ENCODE results near the gene HOXB8. TPM values are rescaled to one million over a fixed set of nuclear protein-coding genes. Genes with fewer than 3 reads are reported as not detected.

Gene HOXB8
- total and polyA plus RNA-seq, 8 donors: 0.32 to 1.6 (median 0.70) TPM

DNA sequence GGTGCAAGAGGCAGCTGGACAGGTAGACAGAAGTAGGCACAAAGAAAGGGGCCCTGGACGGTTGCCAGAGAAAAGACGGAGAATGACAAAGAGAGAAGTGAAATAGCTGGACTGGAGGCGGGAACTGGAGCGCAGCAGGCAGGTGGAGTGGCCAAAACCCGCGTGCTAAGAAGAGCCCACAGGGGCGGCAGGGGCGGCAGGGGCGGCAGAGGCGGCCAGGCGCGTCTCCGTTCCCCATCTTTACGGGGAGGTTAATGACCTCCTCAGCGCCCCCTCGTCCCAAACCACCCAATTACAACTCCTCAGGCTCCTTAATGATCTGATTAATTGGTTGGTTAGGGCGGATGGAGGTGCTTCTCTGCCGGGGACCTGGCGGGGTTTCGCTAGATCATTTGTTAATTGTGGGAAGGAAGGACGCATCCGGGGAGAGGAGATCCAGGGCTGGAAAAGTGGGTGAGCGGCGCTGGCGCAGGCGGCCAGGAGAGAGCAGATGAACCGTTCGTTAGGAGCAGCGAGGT lies 26.5 kb upstream of the HOXB8 start:
- Histone ChIP-seq H3K4me3 (no peak overlapping the region), H3K27me3 (peaks cover 99 to 100% of the 10 kb centered on the region in 2 donors), H3K36me3 (no peaks in the 10 kb centered on the region), H3K27ac (no peak overlapping the region), H3K4me1 (peaks cover 0 to 6% of the 10 kb centered on the region in 2 donors), H3K9me3 (no peaks in the 10 kb centered on the region)
- TF ChIP-seq, protein P1, sequence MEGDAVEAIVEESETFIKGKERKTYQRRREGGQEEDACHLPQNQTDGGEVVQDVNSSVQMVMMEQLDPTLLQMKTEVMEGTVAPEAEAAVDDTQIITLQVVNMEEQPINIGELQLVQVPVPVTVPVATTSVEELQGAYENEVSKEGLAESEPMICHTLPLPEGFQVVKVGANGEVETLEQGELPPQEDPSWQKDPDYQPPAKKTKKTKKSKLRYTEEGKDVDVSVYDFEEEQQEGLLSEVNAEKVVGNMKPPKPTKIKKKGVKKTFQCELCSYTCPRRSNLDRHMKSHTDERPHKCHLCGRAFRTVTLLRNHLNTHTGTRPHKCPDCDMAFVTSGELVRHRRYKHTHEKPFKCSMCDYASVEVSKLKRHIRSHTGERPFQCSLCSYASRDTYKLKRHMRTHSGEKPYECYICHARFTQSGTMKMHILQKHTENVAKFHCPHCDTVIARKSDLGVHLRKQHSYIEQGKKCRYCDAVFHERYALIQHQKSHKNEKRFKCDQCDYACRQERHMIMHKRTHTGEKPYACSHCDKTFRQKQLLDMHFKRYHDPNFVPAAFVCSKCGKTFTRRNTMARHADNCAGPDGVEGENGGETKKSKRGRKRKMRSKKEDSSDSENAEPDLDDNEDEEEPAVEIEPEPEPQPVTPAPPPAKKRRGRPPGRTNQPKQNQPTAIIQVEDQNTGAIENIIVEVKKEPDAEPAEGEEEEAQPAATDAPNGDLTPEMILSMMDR (IDR thresholded peaks at IDR 0.05): no peak
- DNase-seq: no peak
- intact Hi-C loops (cut with DNase I): no loop called here
- ATAC-seq: no peak

DNA sequence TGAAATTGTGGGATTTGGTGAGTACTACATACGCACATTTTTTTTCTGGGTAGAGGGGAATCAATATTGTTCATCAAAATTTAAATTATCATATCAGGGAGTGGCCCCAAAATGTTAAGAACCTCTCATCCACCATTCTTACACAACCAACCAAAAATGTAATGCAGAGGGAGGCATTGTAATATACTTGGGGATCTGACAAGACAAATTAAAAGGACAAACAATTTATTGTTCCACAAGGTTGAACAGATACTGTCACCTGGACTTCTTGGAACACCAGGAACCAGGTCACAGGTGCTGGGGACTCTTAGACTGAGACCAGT lies 25.7 kb upstream of the HOXB8 start:
- peaks cover 99 to 100% of the 10 kb centered on the region in 2 donors for H3K27me3 ChIP-seq
- no peak for DNase-seq
- H3K9me3 ChIP-seq: no peaks in the 10 kb centered on the region

DNA sequence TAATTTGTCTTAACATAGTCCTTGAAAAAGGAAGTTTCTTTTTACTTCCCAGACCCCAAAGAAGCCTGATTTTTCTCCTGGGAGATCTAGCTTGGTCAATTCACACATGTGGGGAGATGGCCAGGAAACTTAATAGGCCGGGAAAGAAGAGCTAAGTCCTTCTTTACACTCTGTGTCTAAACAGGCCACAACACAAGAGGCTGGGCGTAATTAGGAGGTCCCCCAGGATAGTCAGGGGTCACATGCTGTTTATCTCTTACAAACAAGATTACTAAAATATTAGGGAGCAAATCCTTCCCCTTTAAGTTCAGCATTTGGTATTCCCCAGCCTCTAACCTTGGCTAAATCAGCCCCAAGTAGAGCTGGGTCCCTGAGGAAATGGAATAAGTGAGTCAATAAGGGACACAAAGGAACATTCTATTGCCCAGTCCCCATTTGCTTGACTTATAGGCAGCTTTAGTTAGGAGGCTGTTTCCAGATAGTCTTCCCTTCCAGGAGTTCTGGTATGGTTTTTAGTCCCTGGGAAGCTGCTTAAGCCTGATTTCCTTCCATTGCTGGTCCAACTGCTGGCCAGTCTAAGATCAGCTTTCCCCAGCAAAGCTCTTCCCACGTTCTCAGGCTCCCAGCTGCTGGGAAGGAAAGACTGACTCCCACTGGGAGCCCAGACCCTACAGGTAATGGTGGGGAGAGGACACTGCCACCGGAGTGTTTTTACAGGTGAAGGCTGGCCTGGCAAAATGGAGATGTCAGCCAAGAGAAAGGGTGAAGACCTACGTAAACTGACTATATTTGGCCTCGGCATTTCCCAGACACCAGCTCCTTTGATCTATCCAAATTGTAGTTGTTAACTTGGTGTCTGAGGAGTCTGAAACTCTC lies 25.1 kb upstream of the HOXB8 start:
- DNase-seq (no peak), ATAC-seq (no peak)
- Histone ChIP-seq H3K36me3 (no peaks in the 10 kb centered on the region), H3K27ac (no peak overlapping the region), H3K4me1 (no peaks in the 10 kb centered on the region), H3K27me3 (peaks cover 99 to 100% of the 10 kb centered on the region in 2 donors), H3K9me3 (no peaks in the 10 kb centered on the region), H3K4me3 (no peak overlapping the region)
- intact Hi-C loops (cut with DNase I): no loop called here
- TF ChIP-seq, protein P1 (IDR thresholded peaks at IDR 0.05): no peak

More for the DNA sequence above, 25.7 kb upstream of the HOXB8 start:
- intact Hi-C loops (cut with DNase I): no loop called here
- Histone ChIP-seq H3K27ac (no peak overlapping the region), H3K4me1 (no peaks in the 10 kb centered on the region), H3K4me3 (no peak overlapping the region), H3K36me3 (no peaks in the 10 kb centered on the region)
- no peak for ATAC-seq
- TF ChIP-seq, protein P1 (IDR thresholded peaks at IDR 0.05): no peak

DNA sequence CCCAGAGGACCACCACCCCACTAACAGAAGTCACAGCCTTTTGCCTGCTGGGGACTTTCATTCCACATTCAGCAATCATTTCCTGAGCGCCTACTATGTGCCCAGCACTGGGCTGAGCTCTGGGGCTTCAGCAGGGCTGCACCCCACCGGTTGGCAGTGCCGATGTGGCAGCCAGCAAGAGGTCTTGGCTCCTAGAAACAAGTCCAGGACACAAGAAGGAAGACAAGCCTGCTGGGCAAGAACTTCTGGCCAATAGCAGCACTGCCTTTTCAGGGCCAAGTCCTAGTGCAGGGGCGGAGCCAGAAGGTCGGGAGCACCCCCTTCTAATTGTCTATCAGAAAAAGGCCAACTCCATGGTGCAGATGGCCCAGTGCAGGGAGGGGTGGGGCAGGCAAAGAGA lies 24.0 kb upstream of the HOXB8 start:
- TF ChIP-seq, protein P1 (IDR thresholded peaks at IDR 0.05): no peak
- Histone ChIP-seq H3K27me3 (peaks cover 100% of the 10 kb centered on the region in 2 donors), H3K27ac (no peak overlapping the region), H3K9me3 (no peaks in the 10 kb centered on the region), H3K4me1 (no peaks in the 10 kb centered on the region), H3K36me3 (no peaks in the 10 kb centered on the region), H3K4me3 (no peak overlapping the region)
- DNase-seq (no peak), ATAC-seq (no peak)
- intact Hi-C loops (cut with DNase I): no loop called here

Data from left lung (tissue), 10 donors.